Peyer's patch (tissue), 4 donors: Measurements from ENCODE around the gene CCNG2.

Experiments used
- CTCF ChIP-seq, 6 experiments: fragments of 450-650 bp in 4 of 6; fragments of 200-600 bp in 2 of 6; sonication (generic) in 1 of 6; IDR thresholded peaks; one replicate each; pipeline ENCODE4 v1.5.1; 2017 to 2019; ENCODE audit warnings: antibody characterized with exemption in 6 of 6, mild to moderate bottlenecking in 3 of 6, moderate library complexity in 1 of 6
- POLR2A ChIP-seq, 2 donors: fragments of 450-650 bp; IDR thresholded peaks; one replicate each; pipeline ENCODE4 v1.5.1; 2017; ENCODE audit warnings: antibody characterized with exemption in 2 of 2, mild to moderate bottlenecking in 2 of 2, moderate library complexity in 2 of 2

GRCh38 chr4:77169481-77169880 is 12.5 kb downstream of the CCNG2 start:
- TF ChIP-seq POLR2A (IDR thresholded peaks at IDR 0.05) (no peak), CTCF (IDR thresholded peaks at IDR 0.05) (no peak)
